Keratinocyte (primary cell): Measurements from ENCODE around the gene CDRT4. TPM values are rescaled to one million over a fixed set of nuclear protein-coding genes. Genes with fewer than 3 reads are reported as not detected.

Experiments
- DNase-seq: peaks from one replicate; pipeline ENCODE4 v3.0.0-alpha.2; 2011; ENCODE audit warnings: low read depth, missing footprints, low spot score
- FAIRE-seq: peaks from 2 replicates; lab custom pipeline; 2011; peaks lifted over from hg19 to GRCh38; lab: Jason Lieb, UNC
- H2AFZ ChIP-seq: 2 replicates; pipeline ENCODE4 v1.6.0; 2012; ENCODE audit warnings: low read length, control low read depth, inconsistent platforms; ENCODE audit not compliant: control insufficient read depth
- H3K27ac ChIP-seq: 2 replicates; pipeline ENCODE4 v1.5.1; 2011; ENCODE audit warnings: low read length; ENCODE audit not compliant: control insufficient read depth, insufficient read depth
- H3K27me3 ChIP-seq: 3 replicates; pipeline ENCODE4 v1.6.0; 2011; ENCODE audit warnings: low read length; ENCODE audit not compliant: control insufficient read depth, insufficient read depth; ENCODE audit errors: extremely low read depth
- H3K36me3 ChIP-seq, 2 experiments: 2 replicates in 1 of 2; 3 replicates in 1 of 2; pipeline ENCODE4 v1.5.1; 2011; ENCODE audit warnings: low read length in 2 of 2, mild to moderate bottlenecking in 1 of 2; ENCODE audit not compliant: control insufficient read depth in 2 of 2, insufficient read depth in 2 of 2; ENCODE audit errors: extremely low read depth in 1 of 2
- H3K4me1 ChIP-seq: 3 replicates; pipeline ENCODE4 v1.5.1; 2011; ENCODE audit warnings: low read length; ENCODE audit not compliant: control insufficient read depth, insufficient read depth; ENCODE audit errors: extremely low read depth
- H3K4me2 ChIP-seq: 3 replicates; pipeline ENCODE4 v1.6.0; 2011; ENCODE audit warnings: low read depth, low read length; ENCODE audit not compliant: control insufficient read depth, insufficient read depth; ENCODE audit errors: extremely low read depth
- H3K4me3 ChIP-seq, 3 experiments: fragments of 200-600 bp in 1 of 3; sonication (generic) in 1 of 3; 2 replicates in 2 of 3; 3 replicates in 1 of 3; pipeline ENCODE4 v1.5.1; 2011 to 2016; ENCODE audit warnings: low read length in 3 of 3, mild to moderate bottlenecking in 3 of 3, control low read depth in 2 of 3, inconsistent platforms in 1 of 3, low read depth in 1 of 3, mixed read lengths in 1 of 3, mixed run types in 1 of 3, moderate library complexity in 1 of 3; ENCODE audit not compliant: control insufficient read depth in 2 of 3, insufficient read depth in 2 of 3; ENCODE audit errors: extremely low read depth in 1 of 3
- H3K79me2 ChIP-seq: 2 replicates; pipeline ENCODE4 v1.6.0; 2012; ENCODE audit warnings: low read length; ENCODE audit not compliant: control insufficient read depth, insufficient read depth
- H3K9ac ChIP-seq: 3 replicates; pipeline ENCODE4 v1.6.0; 2011; ENCODE audit warnings: low read length; ENCODE audit not compliant: control insufficient read depth, insufficient read depth; ENCODE audit errors: extremely low read depth
- H3K9me1 ChIP-seq: 3 replicates; pipeline ENCODE4 v1.6.0; 2011; ENCODE audit warnings: low read length; ENCODE audit not compliant: control insufficient read depth, insufficient read depth; ENCODE audit errors: extremely low read depth
- H3K9me3 ChIP-seq: 2 replicates; pipeline ENCODE4 v1.5.1; 2012; ENCODE audit warnings: low read depth, low read length; ENCODE audit not compliant: control insufficient read depth
- H4K20me1 ChIP-seq: 3 replicates; pipeline ENCODE4 v1.6.0; 2011; ENCODE audit warnings: low read length; ENCODE audit not compliant: control insufficient read depth, insufficient read depth; ENCODE audit errors: extremely low read depth
- EZH2 ChIP-seq: IDR thresholded peaks from one replicate; pipeline ENCODE4 v1.6.1; 2012; ENCODE audit warnings: inconsistent platforms, mild to moderate bottlenecking, low read length, moderate library complexity
- dilution Hi-C: fragments of 300-500 bp; cut with MboI; formaldehyde crosslinking; loops from one replicate; pipeline ENCODE4 v1.7.0; 2020; ENCODE audit warnings: low sequenced_read_pairs; ENCODE audit not compliant: extremely low pct_ligation_motif_present
- polyA plus RNA-seq, 5 experiments: library from polyadenylated mRNA; depleted of rRNA in 3 of 5; stranded (reverse) in 3 of 5; stranded (forward) in 1 of 5; unstranded in 1 of 5; fragments of >200 nt; gene quantifications; 1 replicate in 1 of 5; 2 replicates in 3 of 5; 3 replicates in 1 of 5; pipeline versions ENCODE4 v1.2.1 to v1.2.3, GENCODE V29; 2011 to 2012; ENCODE audit warnings: missing spikeins in 2 of 5, low read depth in 1 of 5, low replicate concordance in 1 of 5
- TF ChIP-seq, protein P1 (sequence below), 3 experiments: IDR thresholded peaks in 1 of 3; conservative IDR thresholded peaks in 1 of 3; optimal IDR thresholded peaks in 1 of 3; 2 replicates in 2 of 3; 3 replicates in 1 of 3; pipeline versions ENCODE3 to v1.5.1; 2011; ENCODE audit warnings: low read length in 3 of 3, mild to moderate bottlenecking in 3 of 3, moderate library complexity in 2 of 3, control low read depth in 1 of 3, inconsistent platforms in 1 of 3; ENCODE audit not compliant: insufficient read depth in 2 of 3; ENCODE audit errors: extremely low read depth in 1 of 3

CDRT4 gene
- polyA plus RNA-seq, 1 donor (not counting 4 experiments of a cell fraction or from before 2014, with no cell fraction given), result 0.93 TPM

DNA sequence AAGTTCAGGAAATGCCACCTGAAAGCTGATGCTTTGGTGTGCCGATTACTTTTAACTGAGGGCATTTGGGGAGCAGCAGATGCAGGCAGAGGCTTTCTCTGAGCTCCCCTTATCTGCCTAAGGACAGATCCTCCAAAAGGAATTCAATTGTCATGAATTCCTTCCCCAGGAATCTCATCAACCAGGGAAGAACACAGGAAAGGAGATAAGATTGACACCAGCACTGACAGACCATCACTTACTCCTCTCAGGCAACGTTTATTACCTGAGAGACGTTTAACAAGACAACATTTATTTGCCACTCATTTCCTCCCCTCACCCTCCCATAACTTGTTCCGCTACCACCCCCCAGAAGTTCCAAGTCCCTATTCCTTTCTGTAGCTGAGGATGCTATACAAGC lies 17.6 kb upstream of the CDRT4 start:
- H3K27ac ChIP-seq, result no peak overlapping the region
- H3K4me3 ChIP-seq, result no peak overlapping the region
- peaks cover 3% of the 10 kb centered on the region for H3K4me1 ChIP-seq
- no peak overlapping the region for H2AFZ ChIP-seq
- DNase-seq, result no peak
- no peaks in the 10 kb centered on the region for H3K9me1 ChIP-seq
- H3K4me2 ChIP-seq, result no peak overlapping the region
- H3K27me3 ChIP-seq, result no peaks in the 10 kb centered on the region
- H3K9me3 ChIP-seq, result no peaks in the 10 kb centered on the region
- H4K20me1 ChIP-seq, result no peaks in the 10 kb centered on the region
- peaks cover 0 to 2% of the 10 kb centered on the region in 2 experiments for H3K36me3 ChIP-seq
- TF ChIP-seq EZH2, result no peak
- TF ChIP-seq, protein P1, sequence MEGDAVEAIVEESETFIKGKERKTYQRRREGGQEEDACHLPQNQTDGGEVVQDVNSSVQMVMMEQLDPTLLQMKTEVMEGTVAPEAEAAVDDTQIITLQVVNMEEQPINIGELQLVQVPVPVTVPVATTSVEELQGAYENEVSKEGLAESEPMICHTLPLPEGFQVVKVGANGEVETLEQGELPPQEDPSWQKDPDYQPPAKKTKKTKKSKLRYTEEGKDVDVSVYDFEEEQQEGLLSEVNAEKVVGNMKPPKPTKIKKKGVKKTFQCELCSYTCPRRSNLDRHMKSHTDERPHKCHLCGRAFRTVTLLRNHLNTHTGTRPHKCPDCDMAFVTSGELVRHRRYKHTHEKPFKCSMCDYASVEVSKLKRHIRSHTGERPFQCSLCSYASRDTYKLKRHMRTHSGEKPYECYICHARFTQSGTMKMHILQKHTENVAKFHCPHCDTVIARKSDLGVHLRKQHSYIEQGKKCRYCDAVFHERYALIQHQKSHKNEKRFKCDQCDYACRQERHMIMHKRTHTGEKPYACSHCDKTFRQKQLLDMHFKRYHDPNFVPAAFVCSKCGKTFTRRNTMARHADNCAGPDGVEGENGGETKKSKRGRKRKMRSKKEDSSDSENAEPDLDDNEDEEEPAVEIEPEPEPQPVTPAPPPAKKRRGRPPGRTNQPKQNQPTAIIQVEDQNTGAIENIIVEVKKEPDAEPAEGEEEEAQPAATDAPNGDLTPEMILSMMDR (optimal IDR thresholded peaks at IDR 0.05 in 1 of 3, IDR thresholded peaks at IDR 0.05 in 1 of 3, conservative IDR thresholded peaks at IDR 0.05 in 1 of 3; ENCODE audit: extremely low read depth in 1 of 3, insufficient read depth in 2 of 3, low read length in 3 of 3), result no peak
- no peaks in the 10 kb centered on the region for H3K79me2 ChIP-seq
- no peak overlapping the region for H3K9ac ChIP-seq
- dilution Hi-C loops, result no loop called here
- FAIRE-seq, result no peak

DNA sequence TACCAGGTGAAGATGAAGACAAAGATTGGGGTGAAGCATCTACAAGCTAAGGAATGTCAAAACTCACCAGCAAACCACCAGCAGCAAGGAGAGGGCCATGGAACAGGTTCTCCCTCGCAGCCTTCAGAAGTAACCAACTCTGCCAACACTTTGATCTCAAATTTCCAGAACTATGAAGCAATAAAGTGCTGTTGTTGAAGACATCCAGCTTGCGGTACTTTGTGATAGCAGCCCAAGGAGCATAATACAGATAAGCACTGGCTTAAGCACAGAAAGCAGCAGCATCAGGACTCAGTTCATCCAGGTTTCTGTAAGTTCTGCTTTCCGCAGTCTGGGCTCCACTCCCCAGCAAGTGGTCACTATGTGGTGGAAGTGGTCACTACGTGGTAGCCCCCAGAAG lies 16.0 kb upstream of the CDRT4 start:
- no peak overlapping the region for H3K9ac ChIP-seq
- H4K20me1 ChIP-seq, result no peaks in the 10 kb centered on the region
- H3K4me3 ChIP-seq, result no peak overlapping the region
- FAIRE-seq (no peak), DNase-seq (no peak)
- H3K27ac ChIP-seq, result no peak overlapping the region
- H3K9me3 ChIP-seq, result no peaks in the 10 kb centered on the region
- dilution Hi-C loops, result no loop called here
- no peaks in the 10 kb centered on the region for H3K79me2 ChIP-seq
- peaks cover 6% of the 10 kb centered on the region for H3K4me1 ChIP-seq
- no peak overlapping the region for H3K4me2 ChIP-seq
- peaks cover 0 to 2% of the 10 kb centered on the region in 2 experiments for H3K36me3 ChIP-seq
- no peaks in the 10 kb centered on the region for H3K27me3 ChIP-seq
- H2AFZ ChIP-seq, result no peak overlapping the region
- no peak for TF ChIP-seq EZH2
- TF ChIP-seq, protein P1 (optimal IDR thresholded peaks at IDR 0.05 in 1 of 3, IDR thresholded peaks at IDR 0.05 in 1 of 3, conservative IDR thresholded peaks at IDR 0.05 in 1 of 3; ENCODE audit: extremely low read depth in 1 of 3, insufficient read depth in 2 of 3, low read length in 3 of 3), result no peak
- H3K9me1 ChIP-seq, result no peaks in the 10 kb centered on the region
